Hepatocyte (in vitro differentiated cells): ENCODE data around the gene ENDOD1. TPM values are rescaled to one million over a fixed set of nuclear protein-coding genes. Genes with fewer than 3 reads are reported as not detected.

Source experiments
- DNase-seq: peaks from one replicate; pipeline ENCODE4 v3.0.0-alpha.2; 2016; ENCODE audit warnings: low spot score
- H2AFZ ChIP-seq: fragments of 200-600 bp; sonication (generic); 2 replicates; pipeline ENCODE4 v1.6.0; 2016; ENCODE audit warnings: antibody characterized with exemption, mild to moderate bottlenecking
- H3K27ac ChIP-seq: fragments of 200-600 bp; sonication (generic); 2 replicates; pipeline ENCODE4 v1.5.1; 2016; ENCODE audit warnings: mild to moderate bottlenecking
- H3K27me3 ChIP-seq: fragments of 200-600 bp; sonication (generic); 2 replicates; pipeline ENCODE4 v1.6.1; 2016
- H3K36me3 ChIP-seq: fragments of 200-600 bp; sonication (generic); replicated peaks from 2 replicates; pipeline ENCODE4 v1.5.1; 2016; ENCODE audit warnings: low read depth; ENCODE audit not compliant: insufficient read depth
- H3K4me1 ChIP-seq: fragments of 200-600 bp; sonication (generic); 2 replicates; pipeline ENCODE4 v1.5.1; 2016; ENCODE audit warnings: mild to moderate bottlenecking, moderate library complexity; ENCODE audit not compliant: insufficient read depth
- H3K4me2 ChIP-seq: fragments of 200-600 bp; sonication (generic); 2 replicates; pipeline ENCODE4 v1.6.0; 2016
- H3K4me3 ChIP-seq: fragments of 200-600 bp; sonication (generic); 2 replicates; pipeline ENCODE4 v1.5.1; 2016; ENCODE audit warnings: mild to moderate bottlenecking
- H3K79me2 ChIP-seq: fragments of 200-600 bp; sonication (generic); 2 replicates; pipeline ENCODE4 v1.6.0; 2017; ENCODE audit warnings: mild to moderate bottlenecking
- H3K9me2 ChIP-seq: fragments of 200-600 bp; sonication (generic); replicated peaks from 2 replicates; pipeline ENCODE4 v1.6.0; 2017; ENCODE audit warnings: mild to moderate bottlenecking; ENCODE audit not compliant: insufficient read depth
- H3K9me3 ChIP-seq: fragments of 200-600 bp; sonication (generic); 2 replicates; pipeline ENCODE4 v1.5.1; 2016; ENCODE audit warnings: low read depth, mild to moderate bottlenecking
- H4K20me1 ChIP-seq: fragments of 200-600 bp; sonication (generic); 2 replicates; pipeline ENCODE4 v1.6.0; 2016; ENCODE audit warnings: mild to moderate bottlenecking; ENCODE audit not compliant: insufficient read depth, poor library complexity, severe bottlenecking
- EZH2phosphoT487 ChIP-seq: fragments of 200-600 bp; sonication (generic); IDR thresholded peaks from one replicate; pipeline ENCODE4 v1.6.1; 2018; ENCODE audit warnings: antibody characterized with exemption, mild to moderate bottlenecking, low read depth, moderate library complexity; ENCODE audit not compliant: unreplicated experiment, severe bottlenecking
- WGBS: methylation state at CpG from one replicate; pipeline ENCODE4 v1.1.6; 2016; ENCODE audit warnings: low lambda C conversion rate; ENCODE audit errors: missing lambda C conversion rate; 5-methylcytosine and 5-hydroxymethylcytosine counted together
- polyA plus RNA-seq: library from polyadenylated mRNA; unstranded; fragments of >200 nt; fragmentation: Nextera tagmentation; extraction: Ambion mirVana; gene quantifications from 2 replicates; pipeline ENCODE4 v1.2.1, GENCODE V29; 2016
- total RNA-seq: library from RNA; depleted of rRNA; stranded (reverse); fragments of >200 nt; gene quantifications from 2 replicates; pipeline ENCODE4 v1.2.3, GENCODE V29; 2014
- TF ChIP-seq, protein P1 (sequence below): fragments of 200-600 bp; sonication (generic); IDR thresholded peaks from 2 replicates; pipeline ENCODE4 v1.5.1; 2016; ENCODE audit warnings: antibody characterized with exemption, mild to moderate bottlenecking; ENCODE audit not compliant: poor library complexity

ENDOD1 gene
- total and polyA plus RNA-seq, 2 experiments from 2014 or later = 10.4 to 26.6 TPM

DNA sequence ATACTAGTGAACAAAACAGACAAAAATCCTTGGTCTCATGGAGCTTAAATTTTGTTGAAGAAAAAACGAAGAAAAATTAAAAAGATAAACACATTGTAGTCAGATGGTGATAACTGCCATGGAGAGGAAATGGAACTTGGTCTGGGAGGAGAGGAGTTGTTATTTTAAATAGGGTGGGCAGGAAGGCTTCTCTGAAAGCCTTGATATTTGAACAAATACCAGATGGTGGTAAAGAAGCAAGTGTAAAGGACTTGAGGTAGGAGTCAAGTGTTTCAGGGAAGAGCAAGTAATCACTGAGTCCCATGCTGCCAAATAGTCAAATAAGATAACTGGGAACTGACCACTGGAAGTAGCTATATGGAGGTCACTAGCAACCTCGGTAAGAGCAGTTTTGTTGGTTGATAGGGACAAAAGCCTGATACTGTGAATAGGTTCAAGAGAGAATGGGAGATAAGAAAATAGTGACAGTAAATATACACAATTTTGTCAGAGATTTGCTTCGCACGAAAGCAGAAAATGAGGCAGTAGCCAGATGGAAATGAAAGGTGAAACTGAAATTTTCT, 86.3 kb downstream of the ENDOD1 start:
- Histone ChIP-seq H2AFZ (no peak overlapping the region), H4K20me1 (peaks cover 3% of the 10 kb centered on the region), H3K27ac (no peak overlapping the region), H3K4me2 (no peak overlapping the region), H3K4me1 (no peaks in the 10 kb centered on the region), H3K79me2 (peaks cover 13% of the 10 kb centered on the region), H3K4me3 (no peak overlapping the region), H3K9me3 (no peaks in the 10 kb centered on the region), H3K9me2 (no peaks in the 10 kb centered on the region), H3K27me3 (no peaks in the 10 kb centered on the region), H3K36me3 (peaks cover 7% of the 10 kb centered on the region)
- 76% methylated on average over 4 of the region's 4 CpGs for WGBS
- no peak for TF ChIP-seq EZH2phosphoT487
- TF ChIP-seq, protein P1, sequence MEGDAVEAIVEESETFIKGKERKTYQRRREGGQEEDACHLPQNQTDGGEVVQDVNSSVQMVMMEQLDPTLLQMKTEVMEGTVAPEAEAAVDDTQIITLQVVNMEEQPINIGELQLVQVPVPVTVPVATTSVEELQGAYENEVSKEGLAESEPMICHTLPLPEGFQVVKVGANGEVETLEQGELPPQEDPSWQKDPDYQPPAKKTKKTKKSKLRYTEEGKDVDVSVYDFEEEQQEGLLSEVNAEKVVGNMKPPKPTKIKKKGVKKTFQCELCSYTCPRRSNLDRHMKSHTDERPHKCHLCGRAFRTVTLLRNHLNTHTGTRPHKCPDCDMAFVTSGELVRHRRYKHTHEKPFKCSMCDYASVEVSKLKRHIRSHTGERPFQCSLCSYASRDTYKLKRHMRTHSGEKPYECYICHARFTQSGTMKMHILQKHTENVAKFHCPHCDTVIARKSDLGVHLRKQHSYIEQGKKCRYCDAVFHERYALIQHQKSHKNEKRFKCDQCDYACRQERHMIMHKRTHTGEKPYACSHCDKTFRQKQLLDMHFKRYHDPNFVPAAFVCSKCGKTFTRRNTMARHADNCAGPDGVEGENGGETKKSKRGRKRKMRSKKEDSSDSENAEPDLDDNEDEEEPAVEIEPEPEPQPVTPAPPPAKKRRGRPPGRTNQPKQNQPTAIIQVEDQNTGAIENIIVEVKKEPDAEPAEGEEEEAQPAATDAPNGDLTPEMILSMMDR = no peak
- DNase-seq = no peak

Other genes with a start within 250 kb of the ENDOD1 start
- gene CWC15, start 116.3 kb upstream of the ENDOD1 start, total RNA-seq = 57.6 and 58.6 TPM in 2 replicates
- 58.3 and 82.6 TPM in 2 replicates for gene CWC15, start 116.3 kb upstream of the ENDOD1 start, polyA plus RNA-seq
- 0.80 and 0.84 TPM in 2 replicates for gene KDM4D, start 116.1 kb upstream of the ENDOD1 start, total RNA-seq
- 0.46 and 1.3 TPM in 2 replicates for gene KDM4D, start 116.1 kb upstream of the ENDOD1 start, polyA plus RNA-seq
- not detected in 2 replicates for gene KDM4E, start 64.6 kb upstream of the ENDOD1 start, total RNA-seq
- not detected in 2 replicates for gene KDM4E, start 64.6 kb upstream of the ENDOD1 start, polyA plus RNA-seq
- gene KDM4F, start 40.4 kb upstream of the ENDOD1 start, total RNA-seq = not detected in 2 replicates
- gene KDM4F, start 40.4 kb upstream of the ENDOD1 start, polyA plus RNA-seq = not detected in 2 replicates
- 31.2 and 52.0 TPM in 2 replicates for gene SRSF8, start 22.9 kb upstream of the ENDOD1 start, total RNA-seq
- gene SRSF8, start 22.9 kb upstream of the ENDOD1 start, polyA plus RNA-seq = 43.0 and 48.2 TPM in 2 replicates
- 106 and 107 TPM in 2 replicates for gene SESN3, start 141.4 kb downstream of the ENDOD1 start, total RNA-seq
- gene SESN3, start 141.4 kb downstream of the ENDOD1 start, polyA plus RNA-seq = 8.1 and 8.9 TPM in 2 replicates